Right kidney (tissue), 1 donor: ENCODE measurements around the gene DENND5A.
A peak's percentile ranks its signal among the peaks of the same experiment; 100 is the strongest.
"Not testable (repeated sequence)": the region's sequence is repeated elsewhere in the genome, so short reads cannot be mapped to it uniquely, and the experiment has no call there.

Experiments
- DNase-seq: peaks from one replicate; pipeline ENCODE4 v3.0.0-alpha.2; 2016

The DENND5A gene

GRCh38 chr11:9266132-9266736 is 1.1 kb upstream of the DENND5A start:
- DNase-seq = peak; percentile 19

DNA sequence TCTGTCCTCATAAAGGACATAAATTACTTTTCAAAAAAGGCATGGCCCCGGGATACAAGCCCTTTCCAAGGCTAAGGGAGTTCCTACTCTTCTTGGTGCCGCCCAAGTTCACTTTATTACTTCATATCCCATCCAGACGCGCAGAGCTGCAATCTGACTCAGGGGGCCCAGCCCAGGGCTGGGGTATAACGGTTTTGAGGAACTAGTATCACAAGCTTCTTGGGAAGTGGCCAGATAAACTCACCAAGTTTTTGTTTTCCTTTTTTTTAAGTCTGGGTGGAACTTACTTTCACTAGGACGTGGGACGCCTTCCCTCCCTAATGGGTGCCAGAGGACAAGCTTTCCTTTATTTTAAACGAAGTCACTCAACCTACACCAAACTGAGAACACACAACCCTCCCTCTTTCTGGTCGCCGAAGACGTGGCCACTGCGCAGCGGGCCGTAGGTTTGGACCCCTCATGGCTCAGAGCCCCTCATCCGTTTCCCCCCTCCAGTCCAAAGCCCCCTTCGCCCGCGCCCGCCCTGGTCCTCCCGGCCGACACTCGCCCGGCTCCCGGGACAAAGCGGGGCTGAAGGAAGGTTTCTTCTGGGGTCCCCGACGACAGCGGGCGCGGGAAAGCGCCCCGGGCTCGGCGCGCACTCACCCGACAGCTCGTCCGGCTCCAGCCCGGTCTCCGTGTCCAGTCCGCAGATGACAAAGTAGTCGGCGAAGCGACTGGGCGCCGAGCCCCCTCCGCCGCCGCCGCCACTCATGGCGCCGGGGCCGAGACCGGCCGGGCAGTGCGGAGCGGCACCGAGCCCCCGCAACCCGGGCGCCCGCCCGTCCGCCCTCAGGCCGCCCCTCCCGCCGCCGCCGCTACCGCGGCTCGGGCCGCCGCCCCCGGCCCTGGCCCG is 587 bp downstream of the DENND5A start:
- peak; percentile 82 for DNase-seq

DNA sequence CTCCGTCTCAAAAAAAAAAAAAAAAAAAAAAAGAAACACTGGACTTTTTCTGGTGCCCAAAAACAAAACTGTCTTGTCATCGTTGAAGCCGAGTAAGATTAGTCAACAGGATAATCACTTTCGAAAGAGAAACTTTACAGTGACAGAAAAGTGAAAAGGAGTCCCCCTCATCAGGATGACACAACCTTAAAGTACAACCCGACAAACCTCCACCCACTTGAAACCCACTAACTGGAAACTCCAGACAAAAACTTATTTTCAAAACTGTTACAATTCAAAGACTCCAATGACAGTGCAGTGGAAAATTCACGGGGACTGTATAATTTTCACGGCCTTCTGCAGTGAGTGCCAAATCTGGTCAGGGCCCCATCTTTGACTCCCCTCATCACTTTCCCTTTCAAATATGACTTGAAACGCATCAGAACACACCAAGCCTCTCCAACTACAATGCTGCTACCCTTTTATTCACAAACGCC is 1.3 kb downstream of the DENND5A start:
- DNase-seq = no peak

- not testable (repeated sequence) for DNase-seq
Measured at GRCh38 chr11:9260838-9261146, 4.4 kb downstream of the DENND5A start.

DNA sequence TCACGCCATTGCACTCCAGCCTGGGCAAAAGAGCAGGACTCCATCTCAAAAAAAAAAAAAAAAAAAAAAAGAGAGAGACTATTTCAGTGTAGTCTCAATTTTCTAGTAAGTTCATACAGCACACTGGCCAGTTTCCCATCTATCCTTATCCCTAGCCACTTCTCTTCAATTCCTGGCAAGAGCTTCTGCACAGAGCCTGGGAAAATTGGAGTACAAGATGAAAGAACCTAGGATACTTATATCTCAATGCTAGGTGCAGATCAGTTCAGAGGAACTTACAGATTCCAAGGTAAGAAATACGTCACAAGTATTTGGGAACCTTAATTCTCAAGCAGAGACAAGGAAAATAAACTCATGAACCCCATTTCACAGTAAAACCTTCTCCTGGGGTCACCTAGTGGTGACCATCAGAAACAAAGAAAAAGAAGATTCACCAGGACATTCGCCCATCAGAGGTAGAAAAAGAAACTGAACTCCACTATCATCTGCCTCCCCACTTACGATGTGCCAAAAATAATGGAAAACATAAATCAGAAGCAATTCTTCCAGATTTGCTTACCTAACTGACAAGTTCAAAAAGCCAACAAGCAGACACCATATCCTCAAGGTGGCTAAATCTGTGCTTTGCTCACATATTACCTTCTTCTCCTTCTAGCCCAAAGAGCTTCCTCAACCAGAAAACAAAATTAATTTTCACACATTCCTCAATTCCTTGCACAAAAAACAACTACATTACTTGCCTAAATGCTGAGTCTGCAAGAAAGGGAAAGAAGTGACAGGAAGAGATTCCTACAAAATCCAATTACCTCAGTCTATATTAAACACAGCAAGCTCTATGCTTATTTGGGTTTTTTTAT is 4.9 kb downstream of the DENND5A start:
- no peak for DNase-seq

GRCh38 chr11:9258279-9258678 is 6.9 kb downstream of the DENND5A start:
- not testable (repeated sequence) for DNase-seq

DNA sequence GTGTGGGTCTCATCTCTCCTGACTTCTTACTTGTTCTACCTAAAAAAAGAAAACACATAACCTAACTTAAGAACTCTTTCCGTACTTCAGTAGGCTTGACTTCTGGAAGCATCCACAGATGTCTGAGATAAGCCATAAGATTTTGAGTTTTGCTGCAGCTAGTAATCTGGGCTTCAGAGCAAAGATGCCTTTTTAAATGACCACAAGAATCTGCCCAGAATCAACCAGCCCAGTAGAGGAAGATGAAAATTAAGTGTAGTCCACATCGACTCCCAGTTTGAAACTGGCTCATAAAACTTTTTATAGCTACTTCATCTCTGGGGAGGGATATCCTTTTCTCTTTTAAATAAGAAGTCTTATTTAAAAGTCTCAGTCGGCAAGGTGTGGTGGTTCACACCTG is 10.7 kb downstream of the DENND5A start:
- no peak for DNase-seq

- no peak for DNase-seq
Measured at GRCh38 chr11:9253086-9253485, 12.1 kb downstream of the DENND5A start.

DNA sequence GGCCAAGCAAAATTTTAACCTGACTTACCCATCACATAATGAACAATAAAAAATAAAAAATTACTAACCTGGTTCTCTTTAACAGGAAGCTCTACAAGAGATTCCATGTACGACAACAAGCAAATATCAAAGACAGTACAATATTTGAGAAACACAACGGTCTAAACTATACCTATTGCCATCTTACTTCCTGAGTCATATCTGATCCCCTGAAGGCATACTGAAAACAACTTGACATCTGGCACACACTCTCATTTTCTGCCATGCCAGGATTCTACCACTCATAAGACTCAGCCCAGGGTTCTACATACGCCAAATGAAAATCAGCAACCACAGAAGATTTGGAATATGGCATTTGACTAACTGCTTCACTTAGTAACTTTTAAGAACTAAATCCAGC is 13.8 kb downstream of the DENND5A start:
- no peak for DNase-seq

DNA sequence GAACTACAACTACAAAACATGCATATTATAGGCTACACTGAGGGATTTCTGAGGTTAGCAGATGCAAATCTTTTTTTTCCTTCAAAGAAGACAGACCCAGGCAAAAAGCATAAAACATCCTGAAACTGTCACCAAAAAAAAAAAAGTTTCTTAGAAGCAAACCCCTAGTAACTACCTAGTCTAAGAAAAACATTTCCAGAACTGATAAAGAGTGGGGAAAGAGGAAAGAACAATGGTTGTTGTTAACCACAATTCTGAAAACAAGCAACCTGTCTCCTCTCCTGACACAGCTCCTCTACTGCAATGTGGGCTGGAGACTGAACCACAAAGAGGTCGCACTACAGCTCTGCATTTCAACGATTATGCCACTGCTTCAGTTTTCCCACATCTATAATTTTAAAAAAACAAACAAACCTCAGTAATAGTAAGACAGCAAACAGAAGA is 15.0 kb downstream of the DENND5A start:
- DNase-seq = no peak

- no peak for DNase-seq
Measured at GRCh38 chr11:9249252-9249651, 15.9 kb downstream of the DENND5A start.

GRCh38 chr11:9247863-9248262 is 17.3 kb downstream of the DENND5A start:
- DNase-seq = no peak

- DNase-seq = not testable (repeated sequence)
Measured at GRCh38 chr11:9236242-9236641, 28.9 kb downstream of the DENND5A start.

DNA sequence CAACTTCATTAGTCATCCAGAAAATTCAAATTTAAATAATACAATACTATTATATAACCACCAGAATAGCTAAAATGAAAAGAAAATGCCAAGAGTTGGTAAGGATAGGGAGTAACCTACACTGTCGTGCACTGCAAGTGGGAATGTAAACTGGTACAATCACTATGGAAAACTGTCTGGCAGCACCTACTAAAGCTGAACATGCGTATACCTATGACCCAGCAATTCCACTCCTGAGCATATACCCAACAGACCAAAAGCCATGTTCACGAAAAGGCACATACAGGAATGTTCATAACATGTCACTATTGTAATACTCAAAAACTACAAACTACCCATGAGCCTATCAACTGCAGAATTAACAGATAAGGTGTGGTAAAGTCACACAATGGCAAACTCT is 32.7 kb downstream of the DENND5A start:
- no peak for DNase-seq

DNA sequence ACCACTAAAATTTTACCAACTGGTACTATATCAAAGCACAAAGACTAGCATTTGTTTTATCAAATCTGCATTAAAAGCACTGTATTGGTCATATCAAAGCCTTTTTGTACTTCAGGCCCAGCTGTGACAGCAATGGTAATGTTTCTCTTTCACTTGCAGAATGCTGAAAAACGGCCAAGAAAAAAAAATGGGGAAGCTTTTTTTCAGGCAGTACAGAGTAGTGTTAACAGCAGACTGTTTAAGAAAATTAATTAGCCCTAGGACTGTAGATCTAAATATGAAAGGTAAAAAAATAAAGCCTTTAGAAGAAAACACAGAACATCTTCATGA is 33.3 kb downstream of the DENND5A start:
- peak; percentile 19 for DNase-seq

DNA sequence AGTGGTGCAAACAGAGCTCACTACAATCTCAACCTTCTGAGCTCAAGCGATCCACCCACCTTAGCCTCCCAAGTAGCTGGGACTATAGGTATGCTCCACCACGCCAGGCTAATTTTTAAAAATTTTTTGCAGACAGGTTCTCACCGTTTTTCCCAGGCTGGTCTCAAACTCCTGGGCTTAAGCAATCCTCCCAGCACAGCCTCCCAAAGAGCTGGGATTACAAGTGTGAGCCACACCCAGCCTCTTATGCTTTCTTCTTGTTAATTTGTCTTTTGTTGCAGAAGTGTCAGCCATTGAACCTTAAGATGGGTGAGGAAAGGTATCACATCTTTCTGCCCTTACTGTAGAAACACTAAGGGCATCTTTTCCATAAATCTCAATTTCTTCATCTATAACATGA is 34.9 kb downstream of the DENND5A start:
- no peak for DNase-seq

DNA sequence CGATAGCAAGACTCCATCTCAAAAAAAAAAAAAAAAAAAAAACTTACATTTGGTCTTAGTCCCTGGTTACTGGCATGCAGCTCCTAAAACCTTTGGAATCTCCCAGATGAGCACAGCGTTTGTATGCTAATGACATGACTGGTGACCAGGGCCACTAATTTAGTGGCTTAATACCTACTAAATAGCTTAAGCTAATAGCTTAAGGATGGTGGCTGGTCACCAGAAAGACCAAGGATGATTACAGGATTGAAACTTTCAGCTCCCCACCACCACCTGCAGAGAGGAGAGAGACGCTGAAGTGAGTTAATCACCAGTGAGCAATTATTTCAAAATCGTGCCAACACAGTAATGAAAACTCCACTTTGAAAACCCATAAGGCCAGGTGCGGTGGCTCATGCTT is 37.1 kb downstream of the DENND5A start:
- no peak for DNase-seq

DNA sequence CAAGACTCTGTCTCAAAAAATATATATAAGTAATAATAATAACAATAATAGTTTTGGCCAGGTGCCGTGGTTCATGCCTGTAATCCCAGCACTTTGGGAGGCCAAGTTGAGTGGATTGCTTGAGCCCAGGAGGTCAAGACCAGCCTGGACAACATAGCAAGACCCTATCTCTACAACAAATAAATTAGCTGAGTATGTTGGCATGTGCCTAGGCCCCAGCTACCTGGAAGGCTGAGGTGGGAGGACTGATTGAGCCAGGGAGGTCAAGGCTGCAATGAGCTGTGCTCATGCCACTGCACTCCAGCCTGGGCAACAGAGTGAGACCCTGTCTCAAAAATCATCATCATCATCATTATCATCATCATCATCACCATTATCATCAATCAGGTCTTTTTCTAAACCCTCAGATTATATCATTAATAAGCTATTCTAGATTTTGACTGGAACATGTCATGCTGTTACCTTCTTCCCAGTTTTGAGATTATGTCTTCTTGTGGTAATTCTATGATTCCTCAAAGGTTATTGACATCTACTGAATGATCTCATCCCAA is 39.3 kb downstream of the DENND5A start:
- DNase-seq = no peak

DNA sequence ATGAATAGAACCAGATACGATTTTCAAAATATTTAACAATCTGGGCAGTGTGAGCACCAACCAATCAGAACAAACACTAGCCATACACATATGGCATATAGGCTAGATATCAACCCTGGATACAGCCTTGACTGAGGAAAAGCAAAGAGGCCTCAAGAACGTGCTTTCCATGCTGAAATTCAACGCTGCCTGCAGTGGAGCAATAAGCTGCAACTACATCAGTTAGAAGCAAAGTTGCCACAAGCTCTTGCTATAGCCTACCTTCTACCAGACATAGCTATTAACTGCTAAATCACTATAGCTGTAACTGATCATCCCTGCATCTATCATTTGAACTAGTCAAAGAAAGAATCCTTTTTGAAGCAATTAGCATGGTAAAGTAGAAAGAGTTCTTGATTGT is 42.5 kb downstream of the DENND5A start:
- DNase-seq = no peak

DNA sequence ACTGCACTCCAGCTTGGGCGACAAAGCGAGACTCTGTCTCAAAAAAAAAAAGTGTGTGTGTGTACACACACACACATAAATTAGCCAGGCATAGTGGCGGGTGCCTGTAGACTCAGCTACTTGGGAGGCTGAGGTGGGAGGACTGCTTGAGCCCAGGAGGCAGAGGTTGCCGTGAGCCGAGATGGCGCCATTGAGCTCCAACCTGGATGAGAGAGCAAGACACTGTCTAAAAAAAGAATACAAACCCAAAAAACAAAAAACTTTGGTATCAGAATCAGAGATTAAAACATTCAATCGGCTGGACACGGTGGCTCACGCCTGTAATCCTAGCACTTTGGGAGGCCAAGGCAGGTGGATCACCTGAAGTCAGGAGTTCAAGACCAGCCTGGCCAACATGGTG is 44.3 kb downstream of the DENND5A start:
- not testable (repeated sequence) for DNase-seq

- no peak for DNase-seq
Measured at GRCh38 chr11:9219572-9219971, 45.6 kb downstream of the DENND5A start.

GRCh38 chr11:9219115-9219514 is 46.0 kb downstream of the DENND5A start:
- no peak for DNase-seq

DNA sequence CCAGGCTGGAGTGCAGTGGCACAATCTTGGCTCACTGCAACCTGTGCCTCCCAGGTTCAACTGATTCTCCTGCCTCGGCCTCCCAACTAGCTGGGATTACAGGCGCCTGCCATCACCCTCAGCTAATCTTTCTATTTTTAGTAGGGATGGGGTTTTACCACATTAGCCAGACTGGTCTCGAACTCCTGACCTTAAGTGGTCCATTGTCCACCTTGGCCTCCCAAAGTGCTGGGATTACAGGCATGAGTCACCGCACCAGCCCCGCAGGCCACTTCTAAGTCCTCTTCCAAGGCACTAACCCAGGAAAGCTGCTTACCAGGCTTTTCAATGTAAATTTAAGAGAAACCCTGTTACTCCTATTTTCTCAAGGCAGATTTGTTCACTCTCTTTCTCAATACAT is 50.4 kb downstream of the DENND5A start:
- no peak for DNase-seq
